CD4-positive, alpha-beta T cell treated with Interleukin-4 for 1 hour (primary cell): Measurements from ENCODE around the gene RNF133.
"Not testable (repeated sequence)": the region's sequence is repeated elsewhere in the genome, so short reads cannot be mapped to it uniquely, and the experiment has no call there.

Source experiments
- DNase-seq, 2 donors: peaks; one replicate each; pipeline ENCODE4 v3.0.0-alpha.2; 2020 to 2022

The RNF133 gene

DNA sequence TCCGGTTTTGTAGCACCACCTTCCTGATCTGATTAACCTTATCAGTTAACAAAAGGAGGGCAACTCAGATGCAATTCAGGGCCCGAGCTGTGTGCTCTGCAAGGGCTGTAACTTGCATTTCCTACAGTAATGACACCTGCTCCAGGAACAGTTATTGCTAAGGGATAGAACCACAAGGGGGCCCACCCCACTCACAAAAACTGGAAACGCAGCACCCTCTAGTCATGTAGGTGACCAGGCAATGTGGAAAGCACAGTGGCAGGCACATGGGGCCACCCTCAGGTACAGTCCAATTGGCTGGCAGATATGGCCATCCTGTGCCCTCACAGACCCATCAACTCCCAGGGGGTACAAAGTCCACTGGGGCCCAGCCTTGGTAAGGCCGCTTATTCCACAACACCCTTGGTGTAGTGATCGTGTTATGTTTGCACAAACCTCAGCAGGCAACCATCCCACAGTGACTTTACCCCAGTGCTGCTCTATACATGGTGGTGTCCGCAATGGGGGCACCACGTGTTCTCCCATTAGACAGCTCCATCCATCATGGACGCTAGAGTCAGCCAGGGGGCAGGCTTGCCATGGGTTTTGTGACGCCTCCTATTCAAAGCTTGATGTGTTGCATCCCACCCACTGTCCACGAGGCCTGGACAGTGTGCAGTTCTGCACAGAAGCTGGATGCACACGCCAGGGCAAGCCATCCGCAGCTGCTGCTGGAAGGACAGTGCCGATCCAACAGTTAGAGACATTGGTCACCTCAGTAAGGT is 9.4 kb downstream of the RNF133 start:
- no peak for DNase-seq

DNA sequence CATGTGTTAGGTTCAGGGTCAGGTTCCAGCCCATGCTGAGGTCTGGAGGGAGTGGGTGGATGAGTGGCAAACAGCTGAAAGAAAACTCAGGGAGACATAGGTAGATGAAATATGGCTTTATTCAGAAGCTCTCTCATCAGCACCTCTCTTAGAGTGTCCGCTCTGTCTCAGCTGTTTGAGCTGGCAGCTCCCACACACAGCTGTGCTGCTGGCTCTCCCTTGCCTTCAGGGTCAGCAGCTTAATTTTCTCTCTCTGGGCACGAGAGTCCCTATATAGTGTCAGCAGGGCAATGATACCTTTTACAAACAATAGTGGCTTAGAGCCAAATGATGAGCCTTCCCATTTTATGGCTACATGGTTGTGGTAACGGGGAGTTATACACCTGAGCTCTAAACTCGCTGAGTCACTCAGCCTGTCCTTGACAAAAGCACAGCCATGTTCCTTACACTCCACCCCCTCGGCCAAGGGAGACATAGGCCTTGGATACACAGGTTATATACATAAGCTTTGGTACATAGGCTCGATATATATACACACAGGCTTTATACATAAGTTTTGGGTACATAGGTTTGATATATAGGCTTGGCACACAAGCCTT is 10.4 kb downstream of the RNF133 start:
- no peak for DNase-seq

DNA sequence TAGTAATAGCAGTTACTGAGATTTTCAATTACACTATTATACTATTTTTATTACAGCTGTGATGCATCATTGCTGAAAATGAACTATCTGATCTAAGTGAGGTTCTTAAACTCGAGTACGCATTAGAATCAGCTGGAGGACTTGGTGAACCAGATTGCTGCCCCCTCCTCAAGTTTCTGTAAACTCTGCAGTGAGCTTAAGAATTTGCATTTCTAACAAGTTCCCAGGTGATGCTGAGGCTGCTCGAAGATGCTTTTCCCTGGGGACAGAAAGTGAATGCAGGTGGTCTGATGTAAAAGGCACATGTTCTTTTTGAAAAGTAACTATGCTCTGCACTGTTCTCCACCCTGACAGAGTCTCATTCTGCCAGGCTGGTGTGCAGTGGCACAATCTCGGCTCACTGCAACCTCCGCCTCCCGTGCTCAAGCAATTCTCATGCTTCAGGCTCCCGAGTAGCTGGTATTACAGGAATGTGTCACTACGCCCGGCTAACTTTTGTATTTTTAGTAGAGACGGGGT is 12.5 kb downstream of the RNF133 start:
- no peak for DNase-seq

DNA sequence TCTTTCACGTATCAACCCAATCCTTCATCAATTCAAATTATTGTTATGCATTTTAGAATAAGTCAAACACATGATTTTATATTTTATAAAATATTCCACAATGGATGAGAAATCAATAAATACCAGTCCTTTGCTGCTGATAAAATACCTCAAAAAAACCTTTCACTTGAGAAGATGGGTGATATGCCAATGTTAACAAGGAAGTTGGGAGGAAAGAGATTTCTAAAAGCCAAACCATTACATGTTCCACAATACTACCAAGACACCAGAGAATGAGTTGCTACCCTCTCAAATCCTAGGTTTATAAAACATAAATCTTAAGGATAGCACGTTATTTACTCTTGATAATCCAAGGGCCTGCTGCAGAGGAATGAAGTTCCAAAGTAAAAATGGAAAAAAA is 14.4 kb downstream of the RNF133 start:
- no peak for DNase-seq

DNA sequence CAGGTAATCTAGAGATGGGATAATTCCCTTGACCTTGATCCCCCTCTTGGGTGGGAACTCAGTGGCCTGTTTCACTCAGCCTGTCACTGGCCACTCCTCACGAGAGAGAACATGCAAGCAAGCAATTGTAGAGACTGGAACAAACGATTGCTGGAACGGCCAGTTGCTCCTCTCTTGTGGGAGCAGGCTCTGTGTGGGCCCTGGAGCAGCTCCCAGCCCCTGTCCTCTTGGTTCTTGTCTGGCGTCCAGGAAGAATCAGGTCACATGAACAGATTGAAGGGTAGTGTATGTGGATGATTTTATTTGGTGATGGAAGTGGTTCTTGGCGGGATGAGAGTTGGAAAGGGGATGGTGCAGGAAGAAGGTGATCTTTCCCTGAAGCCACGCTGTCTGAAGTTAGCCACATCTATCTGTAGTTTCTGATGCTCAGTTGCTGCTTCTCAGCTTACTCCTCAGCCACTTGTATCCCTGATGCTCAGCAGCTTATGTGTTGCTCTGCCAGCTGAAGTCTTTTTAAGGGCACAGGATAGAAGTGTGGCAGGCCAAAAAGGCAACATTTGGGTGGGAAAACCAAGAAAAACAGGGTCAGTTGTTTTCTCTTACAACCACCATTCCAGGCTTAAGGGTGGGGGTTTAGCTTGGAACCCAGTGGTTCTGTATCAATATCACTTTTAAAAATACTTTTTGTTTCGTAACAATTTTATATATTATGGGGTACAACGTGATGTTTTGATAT is 15.9 kb downstream of the RNF133 start:
- no peak for DNase-seq

DNA sequence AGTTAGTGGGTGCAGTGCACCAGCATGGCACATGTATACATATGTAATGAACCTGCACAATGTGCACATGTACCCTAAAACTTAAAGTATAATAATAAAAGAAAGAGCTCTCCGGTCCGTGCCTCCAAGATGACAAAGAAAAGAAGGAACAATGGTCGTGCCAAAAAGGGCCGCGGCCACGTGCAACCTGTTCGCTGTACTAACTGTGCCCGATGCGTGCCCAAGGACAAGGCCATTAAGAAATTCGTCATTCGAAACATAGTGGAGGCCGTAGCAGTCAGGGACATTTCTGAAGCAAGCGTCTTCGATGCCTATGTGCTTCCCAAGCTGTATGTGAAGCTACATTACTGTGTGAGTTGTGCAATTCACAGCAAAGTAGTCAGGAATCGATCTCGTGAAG is 17.7 kb downstream of the RNF133 start:
- not testable (repeated sequence) for DNase-seq

DNA sequence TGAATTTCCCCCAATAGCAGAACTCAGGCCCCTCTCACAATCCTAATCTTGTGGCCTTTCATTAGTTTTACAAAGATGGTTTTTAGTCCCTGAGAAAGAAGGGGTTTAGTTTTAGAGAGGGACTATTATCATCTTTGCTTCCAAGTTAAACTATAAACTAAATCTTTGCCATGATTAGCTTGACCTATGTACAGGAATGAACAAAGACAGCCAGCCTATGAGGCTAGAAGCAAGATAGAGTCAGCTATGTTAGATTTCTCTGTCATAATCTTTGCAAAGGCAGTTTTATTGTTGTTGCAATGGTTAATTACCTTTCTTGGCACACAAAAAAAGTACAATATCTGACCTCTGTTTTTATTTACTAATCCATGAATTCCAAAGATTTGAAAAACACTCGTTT is 19.1 kb downstream of the RNF133 start:
- DNase-seq, result no peak

DNA sequence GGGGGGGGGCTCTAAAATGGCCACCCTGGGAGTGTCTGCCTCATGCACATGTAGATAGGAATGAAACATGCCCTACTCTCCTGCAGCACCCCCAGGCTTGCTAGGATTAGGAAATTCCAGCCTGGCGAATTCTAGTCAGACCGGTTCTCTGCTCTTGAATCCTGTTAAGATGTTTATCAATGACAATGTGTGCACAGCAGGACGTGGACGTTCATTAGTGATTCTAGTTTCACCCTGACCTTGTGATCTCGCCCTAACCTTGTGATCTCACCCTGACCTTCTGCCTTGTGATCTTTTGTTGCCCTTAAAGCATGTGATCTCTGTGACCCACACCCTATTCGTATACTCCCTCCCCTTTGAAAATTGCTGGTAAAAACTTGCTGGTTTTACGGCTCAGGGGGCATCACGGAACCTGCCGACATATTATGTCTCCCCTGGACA is 19.6 kb downstream of the RNF133 start:
- not testable (repeated sequence) for DNase-seq

DNA sequence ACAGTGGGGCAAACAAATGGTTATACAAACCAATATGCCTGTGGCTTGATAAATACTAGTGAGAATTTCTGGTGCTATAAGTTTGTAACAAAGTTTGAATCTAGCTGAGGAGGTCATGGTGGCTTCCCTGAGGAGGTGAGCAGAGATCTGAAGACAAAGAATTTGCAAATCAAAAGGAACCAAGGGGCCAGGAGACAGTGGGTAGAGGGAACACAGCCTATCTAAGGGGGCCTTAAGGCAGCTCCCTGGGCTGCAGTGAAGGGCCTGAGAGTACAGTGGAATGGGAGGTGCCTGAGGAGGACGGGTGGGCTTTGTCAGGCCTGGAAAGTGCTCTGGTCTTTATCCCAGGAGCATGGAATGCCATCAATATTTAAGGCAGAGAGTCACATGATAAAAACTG is 21.8 kb downstream of the RNF133 start:
- no peak for DNase-seq

DNA sequence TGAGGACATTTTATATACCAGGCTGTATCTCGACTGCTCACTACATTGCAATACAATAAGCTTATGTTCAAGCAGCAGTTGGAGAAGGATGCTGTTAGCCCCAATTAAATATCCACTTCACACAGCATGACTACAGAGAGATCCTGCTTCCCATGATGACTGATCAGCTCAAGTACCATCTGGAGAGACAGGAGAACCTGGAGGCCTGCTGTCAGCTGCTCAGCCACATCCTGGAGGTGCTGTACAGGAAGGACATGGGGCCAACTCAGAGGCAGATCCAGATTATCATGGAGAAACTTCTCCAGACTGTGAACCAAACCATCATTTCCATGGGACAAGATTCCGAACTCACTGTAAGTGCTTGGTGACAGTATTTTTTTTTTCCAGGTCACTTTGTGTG is 22.5 kb downstream of the RNF133 start:
- no peak for DNase-seq

DNA sequence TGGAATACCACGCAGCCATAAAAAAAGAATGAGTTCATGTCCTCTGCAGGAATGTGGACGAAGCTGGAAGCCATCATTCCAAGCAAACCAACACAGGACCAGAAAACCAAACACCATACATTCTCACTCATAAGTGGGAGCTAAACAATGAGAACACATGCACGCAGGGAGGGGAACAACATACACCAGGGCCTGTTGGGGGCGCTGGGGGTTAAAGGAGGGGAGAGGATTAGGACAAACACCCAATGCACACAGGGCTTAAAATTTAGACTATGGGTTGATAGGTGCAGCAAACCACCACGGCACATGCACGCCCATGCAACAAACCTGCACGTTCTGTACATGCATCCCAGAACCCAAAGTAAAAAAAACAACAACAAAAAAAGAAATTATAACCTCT is 23.3 kb downstream of the RNF133 start:
- DNase-seq, result no peak

DNA sequence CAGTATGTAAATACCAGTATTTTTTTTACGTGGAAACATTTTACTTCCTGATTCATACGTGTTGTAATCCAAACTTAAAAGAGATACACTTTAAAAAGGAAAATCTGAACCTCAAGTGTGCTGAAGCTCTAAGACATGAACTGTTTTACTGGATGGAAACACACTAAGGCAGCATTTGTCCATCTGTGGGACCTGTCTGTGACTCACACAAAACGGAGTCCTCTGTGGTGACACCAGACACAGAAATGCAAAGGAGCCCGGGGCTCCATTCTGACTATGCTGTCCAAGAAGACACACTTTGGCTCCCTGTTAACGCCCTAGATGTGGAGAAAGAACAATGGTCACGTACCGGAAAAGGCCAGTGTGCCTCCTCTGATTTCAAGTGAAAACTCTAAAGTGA is 23.9 kb downstream of the RNF133 start:
- no peak for DNase-seq

DNA sequence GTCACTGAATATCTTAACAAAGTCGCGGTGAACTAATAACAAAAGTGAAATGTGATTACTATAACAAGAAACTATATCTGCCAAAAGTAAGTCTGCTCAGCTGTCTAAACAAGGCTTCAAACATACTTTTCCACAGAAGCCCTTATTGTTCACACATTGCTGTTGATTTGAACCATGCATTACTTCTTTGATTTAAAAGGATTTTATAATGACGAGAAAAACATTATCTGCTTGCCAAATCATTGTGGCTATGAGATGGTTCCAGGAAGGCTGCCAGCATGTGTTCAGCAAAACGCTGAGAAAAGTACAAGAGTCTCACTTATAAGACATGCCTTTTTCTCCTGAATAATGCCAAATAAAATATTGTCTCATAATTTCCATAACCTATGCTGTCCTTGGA is 24.4 kb downstream of the RNF133 start:
- no peak for DNase-seq

DNA sequence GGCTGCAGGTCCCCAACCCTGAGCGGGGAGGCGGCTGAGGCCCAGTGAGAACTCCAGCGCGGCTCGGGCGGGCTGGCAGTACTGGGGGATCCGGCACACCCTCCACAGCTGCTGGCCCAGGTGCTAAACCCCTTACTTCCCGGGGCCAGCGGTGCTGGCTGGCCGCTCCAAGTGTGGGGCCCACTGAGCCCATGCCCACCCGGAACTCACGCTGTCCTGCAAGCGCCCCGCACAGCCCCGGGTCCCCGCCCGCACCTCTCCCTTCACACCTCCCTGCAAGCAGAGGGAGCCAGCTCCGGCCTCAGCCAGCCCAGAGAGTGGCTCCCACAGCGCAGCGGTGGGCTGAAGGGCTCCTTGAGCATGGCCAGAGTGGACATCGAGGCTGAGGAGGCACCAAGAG is 25.0 kb downstream of the RNF133 start:
- no peak for DNase-seq

DNA sequence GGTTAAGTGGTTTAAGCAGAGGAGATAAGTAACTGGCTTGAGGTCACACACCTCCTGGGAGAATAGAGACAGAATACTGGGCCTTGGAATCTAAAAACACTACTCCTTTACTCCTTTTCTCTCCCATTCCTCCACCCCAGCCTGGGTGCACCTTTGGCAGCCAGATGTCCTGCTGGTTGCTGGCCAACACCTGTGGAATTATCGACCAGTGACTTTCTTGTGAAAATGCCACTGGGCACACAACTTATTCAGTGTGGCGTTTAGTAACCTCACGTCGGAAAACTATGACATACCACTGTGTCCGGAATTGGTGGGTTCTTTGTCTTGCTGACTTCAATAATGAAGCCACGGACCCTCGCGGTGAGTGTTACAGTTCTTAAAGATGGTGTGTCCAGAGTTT is 26.4 kb downstream of the RNF133 start:
- DNase-seq, result no peak

DNA sequence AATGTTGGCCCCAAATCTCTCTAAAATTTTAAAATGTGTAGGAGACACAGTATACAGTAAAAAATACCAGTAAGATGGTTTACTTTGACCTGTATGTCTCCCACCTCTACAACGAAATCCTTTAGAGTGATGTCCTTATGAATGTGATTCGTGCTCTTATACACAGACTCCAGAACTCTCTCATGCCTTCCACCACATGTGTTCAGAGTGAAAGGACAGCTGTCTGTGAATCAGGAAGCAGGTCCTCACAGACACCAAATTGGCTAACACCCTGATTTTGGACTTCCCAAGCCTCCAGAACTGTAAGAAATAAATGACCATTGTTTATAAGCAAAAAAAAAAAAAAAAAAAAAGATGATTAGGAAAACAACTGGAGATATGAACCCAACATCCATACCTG is 35.2 kb downstream of the RNF133 start:
- DNase-seq, result no peak

DNA sequence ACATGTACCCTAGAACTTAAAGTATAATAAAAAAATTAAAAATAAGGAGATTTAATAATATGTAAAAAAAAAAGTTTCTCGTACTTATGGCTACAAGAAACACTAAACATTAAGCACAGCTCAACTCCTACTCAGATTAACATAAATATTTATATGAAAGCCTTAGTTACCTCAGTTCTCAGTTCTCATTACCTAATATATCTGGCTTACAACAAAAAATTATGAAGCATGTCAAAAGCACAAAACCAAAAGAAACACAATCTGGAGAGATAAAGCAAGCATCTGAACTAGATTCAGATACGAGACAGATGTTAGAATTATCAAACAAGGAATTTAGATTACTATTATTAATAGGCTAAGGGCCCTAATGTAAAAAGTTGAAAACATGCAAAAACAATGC is 40.1 kb downstream of the RNF133 start:
- no peak for DNase-seq

DNA sequence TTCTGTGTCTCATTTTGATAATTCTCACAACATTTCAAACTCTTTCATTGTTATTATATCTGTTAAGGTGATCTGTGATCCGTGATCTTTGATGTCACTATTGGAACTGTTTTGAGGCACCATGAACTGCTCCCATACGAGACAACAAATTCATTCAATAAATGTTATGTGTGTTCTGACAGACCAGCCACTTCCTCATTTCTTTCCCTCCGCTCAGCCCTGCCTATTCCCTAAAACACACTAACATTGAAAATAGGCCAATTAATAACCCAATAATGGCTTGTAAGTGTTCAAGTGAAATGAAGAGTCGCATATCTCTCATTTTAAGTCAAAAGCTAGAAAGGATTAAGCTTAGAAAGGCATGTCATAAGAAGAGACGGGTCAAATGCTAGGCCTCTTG is 45.2 kb downstream of the RNF133 start:
- no peak for DNase-seq

DNA sequence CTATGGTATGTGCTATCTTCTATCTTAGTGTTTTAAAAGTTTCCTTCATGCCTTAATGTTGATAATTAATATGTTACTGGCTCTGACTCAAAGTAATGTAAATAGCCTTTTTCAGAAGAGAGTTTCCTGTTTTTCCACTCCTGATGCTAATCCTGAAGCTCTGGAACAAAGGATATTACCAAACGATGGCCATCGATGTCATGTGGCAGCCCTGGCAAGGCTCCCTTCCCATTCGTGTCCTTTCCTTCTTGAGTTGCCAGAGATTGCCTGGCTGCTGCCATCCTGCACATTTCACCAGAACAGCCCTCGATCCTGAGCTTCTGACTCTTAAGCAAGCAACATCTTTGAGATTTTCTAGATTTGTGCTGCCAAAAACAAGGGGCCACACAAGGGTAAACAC is 46.0 kb downstream of the RNF133 start:
- DNase-seq, result no peak

DNA sequence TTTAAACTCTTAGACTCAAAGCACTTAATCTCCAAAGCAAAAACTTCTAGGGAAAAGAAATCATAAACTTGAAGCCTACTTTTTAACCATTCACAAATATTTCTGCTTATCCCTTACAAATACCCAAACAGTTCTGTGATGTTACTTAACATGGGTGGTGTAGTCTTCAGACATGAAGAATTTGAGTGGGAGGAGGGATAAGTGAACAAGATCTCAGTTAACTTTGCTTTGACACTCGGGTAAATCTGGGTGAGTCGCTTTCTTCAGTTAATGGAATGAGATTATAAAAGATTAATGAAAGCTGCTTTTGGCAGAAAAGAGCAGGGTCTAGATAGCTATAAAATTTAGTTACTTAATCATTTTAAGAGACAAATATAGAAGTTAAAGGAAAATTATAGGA is 47.5 kb downstream of the RNF133 start:
- no peak for DNase-seq
